Activated CD8-positive, alpha-beta T cell treated with anti-CD3 and anti-CD28 coated beads, Interleukin-2, amount 10 ng/mL, durations not matched to agents 7 days and 5 days (primary cell): ENCODE data around the gene SEC14L2. TPM values are rescaled to one million over a fixed set of nuclear protein-coding genes. Genes with fewer than 3 reads are reported as not detected.
A peak's percentile ranks its signal among the peaks of the same experiment; 100 is the strongest.

ENCODE experiments used
- ATAC-seq: fragments of 150-1000 bp; cut with Tn5 transposase; one replicate; pipeline ENCODE4 v1.10.0; 2021; ENCODE audit warnings: moderate library complexity
- CTCF ChIA-PET: fragments of 350-600 bp; sonication (Branson Sonifier 250); formaldehyde crosslinking; loops from one replicate; lab custom pipeline; 2021; ENCODE audit warnings: antibody characterized with exemption; lab: Charles Lee
- POLR2A ChIA-PET: fragments of 350-600 bp; sonication (Branson Sonifier 250); formaldehyde crosslinking; loops from one replicate; lab custom pipeline; 2021; ENCODE audit warnings: antibody characterized with exemption; lab: Charles Lee
- DNase-seq: peaks from one replicate; pipeline ENCODE4 v3.0.0-alpha.2; 2020
- H3K27ac Mint-ChIP-seq: one replicate; pipeline ENCODE4 v1.8.0; 2021; ENCODE audit warnings: mild to moderate bottlenecking, mixed read lengths
- H3K27me3 Mint-ChIP-seq: one replicate; pipeline ENCODE4 v1.8.0; 2021; ENCODE audit warnings: low read depth, mixed read lengths
- H3K36me3 Mint-ChIP-seq: one replicate; pipeline ENCODE4 v1.8.0; 2021; ENCODE audit warnings: low read depth, mixed read lengths
- H3K4me1 Mint-ChIP-seq: one replicate; pipeline ENCODE4 v1.8.0; 2021; ENCODE audit warnings: low read depth, mixed read lengths
- H3K4me3 Mint-ChIP-seq: one replicate; pipeline ENCODE4 v1.8.0; 2021; ENCODE audit warnings: mild to moderate bottlenecking, mixed read lengths
- H3K9me3 Mint-ChIP-seq: one replicate; pipeline ENCODE4 v1.8.0; 2022; ENCODE audit warnings: mixed read lengths; ENCODE audit not compliant: insufficient read depth
- total RNA-seq, 2 experiments: library from RNA; stranded (reverse); gene quantifications; one replicate each; pipeline ENCODE4 v1.2.3, GENCODE V29; 2021

SEC14L2 gene
- total RNA-seq, 2 experiments from 2014 or later = 9.7 to 13.1 TPM

GRCh38 chr22:30421695-30422480 lies 25.1 kb downstream of the SEC14L2 start:
- no peaks in the 10 kb centered on the region for H3K27me3 Mint-ChIP-seq
- CTCF ChIA-PET = interaction anchor here (0.7 to 6.1 kb wide), 7 partner anchors 9 to 180 kb away, joined by 3 to 166 read pairs (median 5); partner anchors contain the start of genes CASTOR1 and SEC14L2
- peaks cover 57% of the 10 kb centered on the region for H3K36me3 Mint-ChIP-seq
- peaks cover 47% of the 10 kb centered on the region for H3K4me1 Mint-ChIP-seq
- no peak for DNase-seq
- no peak for ATAC-seq
- POLR2A ChIA-PET = interaction anchor here (0.7 to 3.2 kb wide), 4 partner anchors 8 to 30 kb away, joined by 3 to 17 read pairs (median 4); no protein-coding TSS in a partner anchor
- peak overlapping the region; percentile 97 for H3K4me3 Mint-ChIP-seq
- H3K27ac Mint-ChIP-seq = peak overlapping the region; percentile 97
- H3K9me3 Mint-ChIP-seq = no peaks in the 10 kb centered on the region

- no peaks in the 10 kb centered on the region for H3K9me3 Mint-ChIP-seq
- no peak for ATAC-seq
- H3K36me3 Mint-ChIP-seq = peaks cover 59% of the 10 kb centered on the region
- H3K27ac Mint-ChIP-seq = peak overlapping the region; percentile 97
- ChIA-PET POLR2A (interaction anchor here (0.6 to 4.0 kb wide), 13 partner anchors 9 to 161 kb away, joined by 3 to 39 read pairs (median 5); partner anchors contain the start of gene SEC14L2), CTCF (interaction anchor here (1.3 to 6.2 kb wide), 10 partner anchors 10 to 183 kb away, joined by 3 to 166 read pairs (median 14); partner anchors contain the start of genes CASTOR1 and SEC14L2)
- H3K4me1 Mint-ChIP-seq = peaks cover 53% of the 10 kb centered on the region
- peak; percentile 39 for DNase-seq
- no peaks in the 10 kb centered on the region for H3K27me3 Mint-ChIP-seq
- H3K4me3 Mint-ChIP-seq = peak overlapping the region; percentile 97
These were observed 25.9 kb downstream of the SEC14L2 start for GRCh38 chr22:30422481-30423300.

GRCh38 chr22:30423301-30423958 lies 26.6 kb downstream of the SEC14L2 start:
- peak overlapping the region; percentile 97 for H3K4me3 Mint-ChIP-seq
- H3K36me3 Mint-ChIP-seq = peaks cover 60% of the 10 kb centered on the region
- CTCF ChIA-PET = interaction anchor here (0.5 to 6.2 kb wide), 18 partner anchors 9 to 839 kb away, joined by 3 to 166 read pairs (median 8); partner anchors contain the start of genes CASTOR1, RNF215 and SEC14L2

GRCh38 chr22:30423959-30424533 lies 27.2 kb downstream of the SEC14L2 start:
- Mint-ChIP-seq H3K4me3 (peak overlapping the region; percentile 97), H3K9me3 (no peaks in the 10 kb centered on the region), H3K4me1 (peaks cover 53% of the 10 kb centered on the region), H3K36me3 (peaks cover 61% of the 10 kb centered on the region), H3K27ac (peak overlapping the region; percentile 97), H3K27me3 (no peaks in the 10 kb centered on the region)
- peak; percentile 100 for DNase-seq
- ChIA-PET POLR2A (interaction anchor here (0.6 to 4.0 kb wide), 17 partner anchors 10 to 586 kb away, joined by 3 to 39 read pairs (median 4); partner anchors contain the start of genes ASCC2, SEC14L2 and TBC1D10A), CTCF (interaction anchor here (0.5 to 6.2 kb wide), 19 partner anchors 9 to 840 kb away, joined by 3 to 166 read pairs (median 8); partner anchors contain the start of genes CASTOR1, RNF215 and SEC14L2)
- peak; percentile 91 for ATAC-seq

More at GRCh38 chr22:30423301-30423958, 26.6 kb downstream of the SEC14L2 start:
- H3K4me1 Mint-ChIP-seq = peaks cover 53% of the 10 kb centered on the region
- peak; percentile 53 for DNase-seq
- no peaks in the 10 kb centered on the region for H3K9me3 Mint-ChIP-seq
- peak overlapping the region; percentile 97 for H3K27ac Mint-ChIP-seq
- POLR2A ChIA-PET = interaction anchor here (0.6 to 4.0 kb wide), 15 partner anchors 9 to 140 kb away, joined by 3 to 39 read pairs (median 7); partner anchors contain the start of genes SEC14L2 and TBC1D10A
- H3K27me3 Mint-ChIP-seq = no peaks in the 10 kb centered on the region
- peak; percentile 31 for ATAC-seq

- H3K27ac Mint-ChIP-seq = peak overlapping the region; percentile 97
- ChIA-PET CTCF (interaction anchor here (0.6 to 6.2 kb wide), 18 partner anchors 8 to 820 kb away, joined by 3 to 166 read pairs (median 8); partner anchors contain the start of genes CASTOR1, RNF215 and SEC14L2), POLR2A (interaction anchor here (0.6 to 4.0 kb wide), 15 partner anchors 11 to 587 kb away, joined by 3 to 39 read pairs (median 7); partner anchors contain the start of genes ASCC2, SEC14L2 and TBC1D10A)
- peaks cover 59% of the 10 kb centered on the region for H3K36me3 Mint-ChIP-seq
- H3K27me3 Mint-ChIP-seq = no peaks in the 10 kb centered on the region
- DNase-seq = peak; percentile 48
- peak overlapping the region; percentile 97 for H3K4me3 Mint-ChIP-seq
- ATAC-seq = no peak
- H3K4me1 Mint-ChIP-seq = peaks cover 53% of the 10 kb centered on the region
- no peaks in the 10 kb centered on the region for H3K9me3 Mint-ChIP-seq
These were observed 27.9 kb downstream of the SEC14L2 start for GRCh38 chr22:30424534-30425326.

GRCh38 chr22:30425327-30425615 lies 28.5 kb downstream of the SEC14L2 start:
- Mint-ChIP-seq H3K27ac (peak overlapping the region; percentile 96), H3K27me3 (no peaks in the 10 kb centered on the region), H3K9me3 (no peaks in the 10 kb centered on the region), H3K4me1 (peaks cover 50% of the 10 kb centered on the region), H3K36me3 (peaks cover 56% of the 10 kb centered on the region), H3K4me3 (peak overlapping the region; percentile 97)
- no peak for DNase-seq
- POLR2A ChIA-PET = interaction anchor here (1.4 to 4.0 kb wide), 4 partner anchors 11 to 587 kb away, joined by 3 to 39 read pairs (median 11); partner anchors contain the start of genes ASCC2 and SEC14L2
- CTCF ChIA-PET = interaction anchor here (1.0 to 6.2 kb wide), 14 partner anchors 8 to 307 kb away, joined by 3 to 166 read pairs (median 12); partner anchors contain the start of genes CASTOR1, RNF215, SEC14L2 and TCN2
- ATAC-seq = no peak

GRCh38 chr22:30425616-30426387 lies 29.0 kb downstream of the SEC14L2 start, which contains the start of gene MTFP1:
MTFP1 (plus strand) TSS chr22:30425768; CDS start chr22:30425880, 112 bp downstream.
- Mint-ChIP-seq H3K36me3 (peaks cover 51% of the 10 kb centered on the region), H3K4me1 (peaks cover 45% of the 10 kb centered on the region), H3K27me3 (no peaks in the 10 kb centered on the region), H3K4me3 (peak within 1 kb of the TSS; percentile 97), H3K27ac (peak within 1 kb of the TSS; percentile 97), H3K9me3 (no peaks in the 10 kb centered on the region)
- CTCF ChIA-PET = interaction anchor here (0.8 to 6.2 kb wide), 23 partner anchors 7 to 308 kb away, joined by 3 to 166 read pairs (median 6); partner anchors contain the start of genes CASTOR1, RNF215, SEC14L2 and TCN2
- DNase-seq (peak; percentile 58), ATAC-seq (peak; percentile 13)
- POLR2A ChIA-PET = interaction anchor here (0.8 to 4.0 kb wide), 5 partner anchors 10 to 588 kb away, joined by 3 to 39 read pairs (median 4); partner anchors contain the start of genes ASCC2 and SEC14L2

GRCh38 chr22:30426388-30427353 lies 29.9 kb downstream of the SEC14L2 start:
- H3K4me1 Mint-ChIP-seq = peaks cover 40% of the 10 kb centered on the region
- POLR2A ChIA-PET = interaction anchor here (0.7 to 4.0 kb wide), 3 partner anchors 9 to 165 kb away, joined by 4 to 39 read pairs (median 4); partner anchors contain the start of gene PES1
- CTCF ChIA-PET = interaction anchor here (0.6 to 6.2 kb wide), 19 partner anchors 9 to 223 kb away, joined by 3 to 166 read pairs (median 4); partner anchors contain the start of genes CASTOR1, RNF215, SEC14L2 and TCN2
- H3K27me3 Mint-ChIP-seq = no peaks in the 10 kb centered on the region
- H3K36me3 Mint-ChIP-seq = peaks cover 46% of the 10 kb centered on the region
- DNase-seq (peak; percentile 91), ATAC-seq (peak; percentile 34)
- H3K9me3 Mint-ChIP-seq = no peaks in the 10 kb centered on the region
- peak overlapping the region; percentile 97 for H3K4me3 Mint-ChIP-seq
- H3K27ac Mint-ChIP-seq = peak overlapping the region; percentile 96
